GM19239 (cell line): ENCODE data around the gene DLL4.
"Not testable (repeated sequence)": the region's sequence is repeated elsewhere in the genome, so short reads cannot be mapped to it uniquely, and the experiment has no call there.

Experiments used
- DNase-seq: peaks from one replicate; pipeline ENCODE4 v3.0.0; 2011; ENCODE audit warnings: low spot score; ENCODE audit not compliant: insufficient read length
- FAIRE-seq: peaks from 2 replicates; lab custom pipeline; 2011; peaks lifted over from hg19 to GRCh38; lab: Jason Lieb, UNC

DLL4 gene

GRCh38 chr15:40940296-40940801 is 11.2 kb downstream of the DLL4 start:
- FAIRE-seq (peak; percentile 94), DNase-seq (no peak)

- no peak for DNase-seq
- FAIRE-seq: peak; percentile 21
These were observed 12.0 kb downstream of the DLL4 start for GRCh38 chr15:40941068-40941527.

GRCh38 chr15:40941528-40942336 is 12.6 kb downstream of the DLL4 start:
- DNase-seq: peak; percentile 85
- FAIRE-seq: peak; percentile 45

GRCh38 chr15:40942337-40942854 is 13.3 kb downstream of the DLL4 start:
- no peak for DNase-seq
- FAIRE-seq: peak; percentile 64

GRCh38 chr15:40942878-40943277 is 13.7 kb downstream of the DLL4 start:
- no peak for DNase-seq
- no peak for FAIRE-seq

- DNase-seq (no peak), FAIRE-seq (no peak)
These were observed 14.7 kb downstream of the DLL4 start for GRCh38 chr15:40943764-40944365.

GRCh38 chr15:40944510-40945296 is 15.6 kb downstream of the DLL4 start:
- FAIRE-seq: no peak

GRCh38 chr15:40948706-40949473 is 19.8 kb downstream of the DLL4 start:
- DNase-seq: no peak
- FAIRE-seq: no peak

More at GRCh38 chr15:40944510-40945296, 15.6 kb downstream of the DLL4 start:
- no peak for DNase-seq

- FAIRE-seq (no peak), DNase-seq (no peak)
These were observed 20.6 kb downstream of the DLL4 start for GRCh38 chr15:40949756-40950207.

GRCh38 chr15:40951764-40952163 is 22.6 kb downstream of the DLL4 start:
- FAIRE-seq: no peak

GRCh38 chr15:40952301-40952900 is 23.3 kb downstream of the DLL4 start:
- DNase-seq (no peak), FAIRE-seq (no peak)

More at GRCh38 chr15:40951764-40952163, 22.6 kb downstream of the DLL4 start:
- no peak for DNase-seq

GRCh38 chr15:40952901-40953712 is 24.0 kb downstream of the DLL4 start, which contains the start of gene CHAC1:
TSS of gene CHAC1 (plus strand) at chr15:40953471. CDS start at chr15:40953584, 113 bp downstream.
- FAIRE-seq (peak; percentile 94), DNase-seq (peak; percentile 99)

- FAIRE-seq (no peak), DNase-seq (no peak)
These were observed 24.6 kb downstream of the DLL4 start for GRCh38 chr15:40953713-40954074.

- not testable (repeated sequence) for FAIRE-seq
These were observed 25.2 kb downstream of the DLL4 start for GRCh38 chr15:40954158-40954848.

GRCh38 chr15:40955141-40955903 is 26.2 kb downstream of the DLL4 start:
- DNase-seq (no peak), FAIRE-seq (no peak)

More at GRCh38 chr15:40954158-40954848, 25.2 kb downstream of the DLL4 start:
- DNase-seq: not testable (repeated sequence)

- FAIRE-seq: no peak
- no peak for DNase-seq
These were observed 26.9 kb downstream of the DLL4 start for GRCh38 chr15:40955930-40956540.
